Fibroblast of pulmonary artery (primary cell): ENCODE measurements around the gene SLC1A7.

Experiments
- DNase-seq: peaks from one replicate; pipeline ENCODE4 v3.0.0-alpha.2; 2010; ENCODE audit warnings: low read depth
- H3K4me3 ChIP-seq: replicated peaks from 2 replicates; pipeline ENCODE4 v1.5.1; 2011; ENCODE audit warnings: low read depth, mild to moderate bottlenecking, control low read depth, low read length, moderate library complexity
- CTCF ChIP-seq: IDR thresholded peaks from 2 replicates; pipeline ENCODE4 v1.5.1; 2011; ENCODE audit warnings: mild to moderate bottlenecking, control low read depth, low read length, inconsistent platforms; ENCODE audit errors: missing control alignments

The SLC1A7 gene

GRCh38 chr1:53061123-53061858 lies 81.1 kb downstream of the SLC1A7 start:
- DNase-seq = peak; percentile 34
- H3K4me3 ChIP-seq = peak overlapping the region; percentile 64
- no peak for TF ChIP-seq CTCF

DNA sequence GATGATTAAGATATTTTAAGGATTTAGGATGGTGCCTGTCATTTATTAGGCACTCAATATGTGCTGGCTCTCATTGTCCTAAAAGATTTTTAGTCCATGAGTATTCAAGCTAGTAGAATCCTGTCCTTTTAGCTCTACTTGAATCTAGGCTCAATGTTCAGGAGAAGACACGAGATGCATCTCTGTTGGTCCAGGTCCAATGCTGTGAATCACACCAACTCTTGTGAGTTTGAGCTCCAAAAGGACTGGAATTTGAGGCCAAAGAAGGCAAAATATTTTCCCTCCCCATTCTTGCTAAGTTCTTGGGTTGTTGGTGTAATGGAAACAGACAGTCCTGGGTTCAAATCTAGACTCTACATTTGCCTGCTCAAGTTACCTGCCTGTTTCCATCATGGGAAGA lies 81.9 kb downstream of the SLC1A7 start:
- DNase-seq = peak; percentile 62
- no peak for TF ChIP-seq CTCF

DNA sequence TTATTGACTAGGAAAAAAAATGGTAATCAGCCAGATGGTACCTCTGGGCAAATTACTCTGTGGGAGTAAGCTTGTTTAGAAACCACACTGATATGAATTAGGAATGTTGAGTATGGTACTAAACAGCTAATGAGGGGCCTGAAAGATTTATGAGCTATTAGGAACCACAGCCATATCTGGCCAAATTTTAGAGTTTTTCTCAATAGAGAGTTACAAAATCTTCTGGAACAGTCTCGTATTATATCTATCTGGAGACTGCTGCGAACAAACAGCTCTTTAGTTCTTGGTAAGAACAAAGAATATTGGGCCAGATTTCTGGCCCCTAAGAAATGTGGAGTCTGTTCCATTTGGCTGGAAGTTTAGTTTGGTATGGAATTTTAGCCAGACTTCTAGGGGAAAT lies 85.3 kb downstream of the SLC1A7 start:
- H3K4me3 ChIP-seq = no peak overlapping the region
- peak; percentile 16 for DNase-seq
- TF ChIP-seq CTCF = no peak

More for the DNA sequence above, 81.9 kb downstream of the SLC1A7 start:
- no peak overlapping the region for H3K4me3 ChIP-seq

- TF ChIP-seq CTCF = no peak
- DNase-seq = no peak
- H3K4me3 ChIP-seq = no peak overlapping the region
Observed at GRCh38 chr1:53051676-53052075, 90.8 kb downstream of the SLC1A7 start.

DNA sequence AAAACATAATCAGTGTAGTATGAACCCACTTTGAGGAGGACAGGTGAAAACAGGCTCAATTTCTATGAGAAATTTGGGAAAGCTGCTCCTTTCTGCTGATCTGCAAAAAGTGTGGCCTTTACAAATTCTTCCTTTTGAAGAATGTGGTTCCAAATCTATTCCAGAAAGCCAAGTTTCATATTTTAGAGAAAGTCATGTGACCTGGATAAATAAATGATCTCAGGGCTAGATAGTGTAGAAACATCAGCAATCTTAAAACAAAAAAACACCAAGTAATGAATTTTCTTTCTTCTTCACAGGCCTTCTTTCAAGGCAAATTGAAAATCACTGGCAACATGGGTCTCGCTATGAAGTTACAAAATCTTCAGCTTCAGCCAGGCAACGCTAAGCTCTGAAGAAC lies 92.1 kb downstream of the SLC1A7 start:
- TF ChIP-seq CTCF = no peak
- no peak for DNase-seq
- H3K4me3 ChIP-seq = no peak overlapping the region

DNA sequence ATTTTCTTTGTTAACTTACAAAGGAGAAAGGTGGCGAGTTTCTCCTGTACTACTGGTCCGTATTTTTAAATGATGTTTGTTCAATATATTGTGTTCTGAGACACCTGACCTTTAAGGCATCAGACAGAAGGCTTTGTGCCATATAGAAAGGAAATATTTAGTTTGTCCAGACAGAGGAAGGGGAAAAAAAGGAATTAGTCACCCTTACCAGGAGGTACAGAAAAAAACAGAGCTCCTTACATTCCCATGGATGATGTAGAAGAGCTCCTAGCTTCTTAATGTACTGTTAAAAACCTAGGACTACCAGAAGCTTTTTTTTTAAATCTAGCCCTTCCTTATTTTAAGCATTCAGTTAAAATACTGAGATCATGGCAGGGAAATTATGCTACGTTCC lies 92.9 kb downstream of the SLC1A7 start:
- no peak overlapping the region for H3K4me3 ChIP-seq
- no peak for TF ChIP-seq CTCF
- DNase-seq = no peak

DNA sequence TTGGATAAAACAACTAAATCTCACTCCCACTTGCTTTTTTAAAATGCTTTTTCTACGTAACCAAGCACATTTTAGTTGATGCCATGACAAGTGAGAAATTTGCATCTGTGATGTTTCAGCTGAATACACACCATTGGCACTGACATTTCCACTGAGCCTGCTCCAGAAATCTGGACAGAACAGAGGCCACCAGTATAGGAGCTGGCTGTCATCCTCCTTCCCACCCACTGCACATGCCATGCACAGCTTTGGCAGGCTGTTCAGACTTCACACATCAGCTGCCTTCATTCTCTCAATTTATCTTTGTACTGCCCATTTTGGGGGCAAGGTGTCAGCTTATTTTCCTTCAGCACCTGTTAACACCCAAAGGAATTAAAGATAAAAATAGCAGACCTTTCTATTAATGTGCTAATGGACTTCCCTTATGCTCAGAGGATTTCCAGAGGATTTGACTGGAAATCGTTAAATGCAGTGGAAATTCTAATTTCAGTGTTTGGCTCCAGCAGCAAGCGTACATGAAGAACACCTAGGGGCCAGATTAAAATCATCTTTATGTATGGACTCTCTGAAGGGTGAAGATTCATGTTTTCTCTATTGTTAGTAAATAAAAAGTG lies 93.4 kb downstream of the SLC1A7 start:
- no peak for TF ChIP-seq CTCF
- DNase-seq = no peak
- no peak overlapping the region for H3K4me3 ChIP-seq
